ENCODE measurements around the gene SHLD2. TPM values are rescaled to one million over a fixed set of nuclear protein-coding genes. Genes with fewer than 3 reads are reported as not detected.
"Not testable (repeated sequence)": the region's sequence is repeated elsewhere in the genome, so short reads cannot be mapped to it uniquely, and the experiment has no call there.

SHLD2 gene
- total RNA-seq, 1 donor from 2014 or later: 26.4 TPM

DNA sequence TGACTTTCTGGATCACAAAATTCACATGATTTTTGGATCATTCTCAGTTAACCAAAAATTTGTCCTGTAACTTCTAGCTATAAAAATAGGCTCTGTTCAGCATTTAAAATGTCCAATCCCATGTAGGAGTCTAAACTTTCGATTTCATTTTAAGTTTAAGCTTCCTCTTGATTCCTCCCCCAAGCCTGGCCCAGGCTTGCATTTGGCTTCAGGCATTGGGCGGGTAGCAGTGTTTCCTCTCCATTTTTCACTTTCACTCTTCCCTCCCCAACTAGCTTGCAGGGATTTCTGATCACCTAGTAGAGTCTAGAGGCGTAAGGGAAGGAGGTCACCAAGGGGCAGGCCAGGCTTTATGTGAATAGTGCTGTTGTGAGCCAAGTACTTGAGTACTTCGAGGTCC, 109.8 kb downstream of the SHLD2 start:
- not testable (repeated sequence) for DNase-seq (ENCODE audit: low read depth); H3K36me3 ChIP-seq (ENCODE audit: control insufficient read depth, insufficient read depth, low read length); H3K4me3 ChIP-seq (ENCODE audit: low read depth, low read length); H3K27me3 ChIP-seq (ENCODE audit: control insufficient read depth, insufficient read depth, low read length)

DNA sequence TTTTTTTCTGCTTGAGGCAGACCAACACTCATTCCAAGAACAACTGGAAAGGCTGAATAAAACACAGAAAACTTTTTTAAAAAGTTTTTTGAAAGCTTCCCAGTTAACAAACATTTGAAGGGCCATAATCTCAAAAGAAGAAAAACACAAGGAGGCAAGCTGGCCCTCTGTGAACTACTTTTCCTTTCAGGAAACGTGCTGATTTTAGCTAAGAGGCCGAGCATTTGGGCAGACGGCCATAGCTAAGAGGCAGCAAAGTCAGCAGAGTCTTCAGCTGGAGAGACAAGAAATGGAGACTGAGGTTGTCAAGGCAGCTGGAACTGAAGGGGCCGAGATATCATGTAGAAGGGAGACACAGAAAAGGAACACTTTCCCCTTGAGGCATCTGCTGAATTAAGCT, 111.9 kb downstream of the SHLD2 start:
- not testable (repeated sequence) for H3K27me3 ChIP-seq (ENCODE audit: control insufficient read depth, insufficient read depth, low read length)

DNA sequence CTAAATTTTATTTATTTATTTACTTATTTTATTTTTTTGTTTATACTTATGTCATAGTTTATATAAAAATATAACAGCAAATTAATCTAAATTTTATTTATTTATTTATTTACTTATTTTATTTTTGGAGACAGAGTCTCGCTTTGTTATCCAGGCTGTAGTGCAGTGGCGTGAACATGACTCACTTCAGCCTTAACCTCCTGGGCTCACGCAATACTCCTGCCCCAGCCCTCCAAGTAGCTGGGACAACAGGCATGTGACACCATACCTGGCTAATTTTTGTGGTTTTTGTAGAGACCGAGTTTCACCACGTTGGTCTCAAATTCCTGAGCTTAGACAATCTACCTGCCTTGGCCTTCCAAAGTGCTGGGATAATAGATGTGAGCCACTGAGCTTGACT, 115.3 kb downstream of the SHLD2 start:
- not testable (repeated sequence) for H3K36me3 ChIP-seq (ENCODE audit: control insufficient read depth, insufficient read depth, low read length); H3K4me3 ChIP-seq (ENCODE audit: low read depth, low read length); DNase-seq (ENCODE audit: low read depth); H3K27me3 ChIP-seq (ENCODE audit: control insufficient read depth, insufficient read depth, low read length)

More for the DNA sequence above, 111.9 kb downstream of the SHLD2 start:
- DNase-seq (ENCODE audit: low read depth); H3K4me3 ChIP-seq (ENCODE audit: low read depth, low read length); H3K36me3 ChIP-seq (ENCODE audit: control insufficient read depth, insufficient read depth, low read length): not testable (repeated sequence)

DNA sequence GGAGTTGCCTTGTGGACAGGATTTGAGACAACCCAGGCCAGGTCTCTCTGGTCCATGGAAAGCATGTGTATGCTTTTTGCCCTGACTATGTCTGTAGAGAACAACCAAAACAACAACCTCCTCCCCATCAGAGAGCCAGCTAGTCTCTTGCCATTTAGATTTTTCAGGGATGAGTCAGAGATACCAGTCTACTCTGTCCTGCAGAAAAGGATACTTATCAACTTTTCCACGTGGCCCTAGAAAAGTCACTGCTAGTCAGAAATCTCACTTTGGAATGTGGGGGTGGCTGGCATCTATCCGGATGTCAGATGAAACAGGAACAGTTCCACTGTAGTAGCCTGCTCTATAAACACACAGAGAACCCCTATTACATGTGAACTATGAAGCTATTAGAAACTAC, 116.8 kb downstream of the SHLD2 start:
- not testable (repeated sequence) for DNase-seq (ENCODE audit: low read depth)

DNA sequence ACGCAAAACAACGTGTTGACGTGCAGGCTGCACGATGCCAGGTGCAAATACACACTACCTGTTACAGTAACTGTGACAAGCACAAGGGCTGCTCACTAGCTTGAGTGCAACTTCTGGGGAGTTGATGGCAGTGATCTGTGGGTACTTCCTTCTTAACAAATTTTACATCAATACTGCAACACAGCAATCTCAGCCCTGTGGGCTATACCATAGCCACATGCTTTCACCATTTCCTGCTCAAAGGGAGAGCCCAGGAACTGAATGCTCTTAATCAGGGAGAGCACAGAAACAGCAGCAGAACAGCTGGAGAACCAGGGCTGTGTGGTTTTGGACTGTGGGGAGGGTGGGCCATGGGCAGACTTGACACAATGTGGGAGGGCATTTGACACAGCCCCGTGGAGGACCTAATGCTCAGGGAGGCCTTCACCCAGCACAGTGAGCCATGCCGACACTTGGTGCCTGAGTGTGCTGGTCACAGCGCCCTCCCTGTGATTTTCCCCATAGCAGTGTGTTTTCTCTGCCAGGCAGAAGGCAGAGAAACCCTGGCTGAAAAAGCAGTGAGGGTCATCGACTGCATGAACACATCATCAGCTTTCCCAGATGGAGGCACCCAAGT, 118.3 kb downstream of the SHLD2 start:
- not testable (repeated sequence) for DNase-seq (ENCODE audit: low read depth); H3K27me3 ChIP-seq (ENCODE audit: control insufficient read depth, insufficient read depth, low read length); H3K36me3 ChIP-seq (ENCODE audit: control insufficient read depth, insufficient read depth, low read length); H3K4me3 ChIP-seq (ENCODE audit: low read depth, low read length)

More for the DNA sequence above, 116.8 kb downstream of the SHLD2 start:
- not testable (repeated sequence) for H3K4me3 ChIP-seq (ENCODE audit: low read depth, low read length); H3K36me3 ChIP-seq (ENCODE audit: control insufficient read depth, insufficient read depth, low read length); H3K27me3 ChIP-seq (ENCODE audit: control insufficient read depth, insufficient read depth, low read length)

DNA sequence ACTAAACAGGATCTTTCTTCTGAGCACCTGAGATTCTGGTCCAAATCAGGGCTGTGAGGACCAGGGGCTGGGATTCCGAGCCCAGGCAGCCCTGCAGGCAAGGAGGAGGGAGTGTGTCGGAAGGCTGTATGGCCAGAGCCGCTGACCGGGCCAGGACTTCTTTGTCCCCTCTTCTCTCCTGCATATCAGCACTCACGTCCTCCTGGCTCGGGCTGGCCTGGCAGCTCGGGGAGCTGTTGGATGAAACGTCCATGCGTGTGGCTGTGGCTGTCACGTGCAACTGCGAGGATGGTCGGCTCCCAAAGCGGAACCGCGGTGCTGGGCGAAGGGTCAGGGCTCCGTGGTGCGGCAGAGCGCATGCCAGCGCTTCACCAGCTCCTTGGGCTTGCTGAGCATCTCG, 118.8 kb downstream of the SHLD2 start:
- not testable (repeated sequence) for H3K4me3 ChIP-seq (ENCODE audit: low read depth, low read length); DNase-seq (ENCODE audit: low read depth); H3K27me3 ChIP-seq (ENCODE audit: control insufficient read depth, insufficient read depth, low read length); H3K36me3 ChIP-seq (ENCODE audit: control insufficient read depth, insufficient read depth, low read length)

DNA sequence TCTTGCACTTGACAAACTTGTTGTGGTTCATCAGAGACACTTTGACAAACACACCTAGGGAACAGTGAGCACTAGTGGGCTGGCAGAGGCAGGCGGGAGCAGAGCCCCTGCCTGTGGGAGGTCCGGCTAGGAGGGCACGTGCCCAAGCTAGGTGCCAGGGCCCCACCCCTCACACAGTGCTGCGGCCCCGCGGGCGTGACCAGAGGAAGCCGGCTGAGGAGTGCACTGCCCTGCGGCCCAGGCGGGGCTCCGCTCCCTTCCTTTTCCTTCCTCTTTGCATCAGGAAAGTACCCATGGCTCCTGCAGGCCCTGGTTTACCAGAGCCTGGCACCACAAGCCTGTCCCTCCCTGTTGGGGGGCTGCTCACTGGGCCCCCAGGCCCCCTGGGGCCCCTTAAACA, 121.1 kb downstream of the SHLD2 start:
- H3K4me3 ChIP-seq (ENCODE audit: low read depth, low read length); DNase-seq (ENCODE audit: low read depth); H3K36me3 ChIP-seq (ENCODE audit: control insufficient read depth, insufficient read depth, low read length); H3K27me3 ChIP-seq (ENCODE audit: control insufficient read depth, insufficient read depth, low read length): not testable (repeated sequence)

DNA sequence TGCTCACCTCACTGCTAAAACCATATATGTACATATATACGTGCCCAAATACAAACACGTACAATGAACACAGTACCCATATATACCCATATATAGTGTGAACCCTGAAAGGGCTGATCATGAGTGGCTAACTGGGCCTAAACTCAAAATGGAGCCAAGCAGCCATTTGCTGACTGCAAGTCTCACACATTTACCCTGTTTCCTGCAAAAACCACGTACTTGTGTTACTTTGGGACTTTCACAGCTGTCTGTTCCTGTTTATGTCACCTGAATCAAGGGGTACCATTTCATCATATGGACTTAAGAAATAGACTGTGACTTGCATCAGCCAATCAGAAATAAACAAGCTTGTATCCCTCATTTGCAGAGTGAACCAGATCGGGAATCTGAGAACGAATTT, 124.4 kb downstream of the SHLD2 start:
- H3K36me3 ChIP-seq (ENCODE audit: control insufficient read depth, insufficient read depth, low read length); H3K4me3 ChIP-seq (ENCODE audit: low read depth, low read length); H3K27me3 ChIP-seq (ENCODE audit: control insufficient read depth, insufficient read depth, low read length); DNase-seq (ENCODE audit: low read depth): not testable (repeated sequence)

DNA sequence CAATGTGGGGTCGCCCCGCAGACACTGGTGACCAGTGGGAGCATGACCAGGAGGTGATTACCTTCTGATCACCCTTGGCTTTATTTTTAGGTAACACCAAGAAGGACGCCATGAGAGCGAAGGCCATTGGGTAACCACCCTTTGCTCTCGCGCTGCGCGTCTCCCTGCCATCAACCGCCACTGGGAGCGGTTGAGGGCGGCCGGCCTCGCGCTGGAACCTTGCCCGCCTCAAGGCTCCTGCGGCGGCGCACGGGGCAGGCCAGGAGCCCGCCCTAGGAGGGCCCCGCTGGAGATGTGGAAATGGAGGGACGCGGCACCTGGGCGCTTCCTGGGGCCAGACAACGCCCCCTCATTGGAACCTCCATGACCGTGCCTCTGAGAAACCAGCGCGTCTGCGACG, 127.8 kb downstream of the SHLD2 start:
- DNase-seq (ENCODE audit: low read depth); H3K4me3 ChIP-seq (ENCODE audit: low read depth, low read length); H3K27me3 ChIP-seq (ENCODE audit: control insufficient read depth, insufficient read depth, low read length); H3K36me3 ChIP-seq (ENCODE audit: control insufficient read depth, insufficient read depth, low read length): not testable (repeated sequence)

DNA sequence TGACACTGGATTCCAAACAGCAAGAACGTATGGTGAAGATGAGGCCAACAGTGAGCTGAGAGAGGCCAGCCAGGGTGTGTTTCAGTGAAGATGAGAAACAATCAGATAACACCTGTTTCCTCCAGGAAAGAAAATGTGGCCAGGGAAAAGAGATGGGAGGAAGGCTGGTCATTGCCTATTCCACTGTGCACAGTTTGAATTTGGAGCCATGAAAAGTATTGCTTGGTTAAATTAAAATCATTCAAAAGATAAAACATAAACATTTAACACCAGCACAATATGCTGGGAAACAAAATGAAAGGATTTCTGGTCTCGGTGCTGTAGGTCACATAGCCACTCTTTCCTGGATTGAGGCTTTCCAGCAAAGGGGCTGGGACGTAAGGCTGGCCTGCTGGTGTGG, 130.1 kb downstream of the SHLD2 start, which contains the start of gene NUTM2A:
NUTM2A (plus strand) TSS at position 301 of the 400 bp plus-strand sequence. CDS start 383 bp downstream, outside the sequence.
- DNase-seq (ENCODE audit: low read depth); H3K36me3 ChIP-seq (ENCODE audit: control insufficient read depth, insufficient read depth, low read length); H3K4me3 ChIP-seq (ENCODE audit: low read depth, low read length): not testable (repeated sequence)

DNA sequence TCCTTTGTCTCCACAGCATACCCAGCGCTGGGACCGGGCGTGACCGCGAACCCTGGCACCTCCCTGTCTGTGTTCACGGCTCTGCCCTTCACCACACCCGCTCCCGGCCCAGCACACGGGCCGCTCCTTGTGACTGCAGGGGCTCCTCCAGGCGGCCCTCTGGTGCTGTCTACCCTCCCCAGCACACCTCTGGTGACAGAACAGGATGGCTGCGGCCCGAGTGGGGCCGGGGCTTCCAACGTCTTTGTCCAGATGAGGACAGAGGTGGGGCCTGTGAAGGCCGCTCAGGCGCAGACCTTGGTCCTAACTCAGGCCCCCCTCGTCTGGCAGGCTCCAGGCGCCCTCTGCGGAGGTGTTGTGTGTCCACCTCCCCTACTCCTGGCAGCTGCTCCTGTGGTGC, 133.2 kb downstream of the SHLD2 start:
- not testable (repeated sequence) for H3K4me3 ChIP-seq (ENCODE audit: low read depth, low read length); DNase-seq (ENCODE audit: low read depth); H3K27me3 ChIP-seq (ENCODE audit: control insufficient read depth, insufficient read depth, low read length); H3K36me3 ChIP-seq (ENCODE audit: control insufficient read depth, insufficient read depth, low read length)

More for the DNA sequence above, 130.1 kb downstream of the SHLD2 start, which contains the start of gene NUTM2A:
- H3K27me3 ChIP-seq (ENCODE audit: control insufficient read depth, insufficient read depth, low read length): not testable (repeated sequence)

DNA sequence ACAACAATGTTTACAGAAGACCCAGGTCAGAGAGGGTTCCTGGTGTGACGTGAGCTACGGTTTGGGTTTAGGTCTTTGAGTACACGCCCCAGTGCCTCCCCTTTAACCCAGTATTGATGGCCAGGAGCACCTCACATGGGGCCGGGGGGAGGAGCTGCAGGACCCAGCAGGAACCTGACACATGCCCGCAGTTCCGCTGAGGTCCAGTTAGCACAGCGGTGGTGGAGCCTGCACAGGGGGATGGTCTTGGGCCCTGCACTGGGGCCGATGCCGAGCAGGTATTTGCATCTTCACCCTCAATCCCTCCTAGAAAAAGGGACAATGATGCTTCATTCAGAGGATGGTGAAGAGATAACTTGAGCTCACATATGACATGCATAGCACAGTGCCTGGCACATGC, 134.2 kb downstream of the SHLD2 start:
- not testable (repeated sequence) for H3K36me3 ChIP-seq (ENCODE audit: control insufficient read depth, insufficient read depth, low read length); H3K27me3 ChIP-seq (ENCODE audit: control insufficient read depth, insufficient read depth, low read length); DNase-seq (ENCODE audit: low read depth); H3K4me3 ChIP-seq (ENCODE audit: low read depth, low read length)

DNA sequence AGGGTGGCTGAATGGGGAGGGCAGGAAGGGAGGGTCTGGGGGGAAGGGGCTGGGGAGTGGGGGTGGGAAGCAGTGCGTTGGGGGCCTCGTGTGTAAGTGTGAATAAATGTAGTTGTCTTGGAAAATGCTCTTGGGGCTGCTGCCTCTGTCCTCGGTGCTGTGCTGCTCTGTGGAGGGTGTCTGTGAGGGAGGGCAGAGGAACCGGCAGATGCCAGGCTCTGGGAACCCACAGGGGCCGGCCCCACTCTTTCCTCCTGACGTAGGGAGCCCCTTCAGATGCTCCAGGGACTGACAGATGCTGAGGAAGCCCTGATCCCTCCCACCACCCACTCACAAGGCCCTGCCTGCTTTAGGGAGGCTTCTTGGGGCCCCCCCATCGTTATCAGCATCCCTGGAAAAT, 139.8 kb downstream of the SHLD2 start:
- DNase-seq (ENCODE audit: low read depth); H3K4me3 ChIP-seq (ENCODE audit: low read depth, low read length): not testable (repeated sequence)

DNA sequence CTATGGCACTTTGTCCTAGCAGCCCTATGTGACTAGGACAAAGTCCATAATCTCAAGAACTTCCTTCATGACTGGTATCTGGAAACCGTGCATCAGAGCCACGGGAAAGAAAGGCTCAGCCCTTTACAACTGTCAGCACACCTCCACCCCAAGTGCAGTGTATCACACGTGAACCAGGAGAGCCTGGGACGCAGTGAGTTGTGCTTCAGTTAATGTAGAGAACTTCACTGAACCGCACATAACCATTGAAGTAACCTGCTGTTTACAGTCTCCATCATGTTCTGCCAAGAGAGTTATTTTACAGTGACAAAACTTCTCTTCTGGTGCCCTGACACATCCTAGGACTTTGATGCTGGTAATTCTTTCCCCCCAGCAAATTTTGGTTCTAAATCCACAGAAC, 142.2 kb downstream of the SHLD2 start:
- not testable (repeated sequence) for H3K27me3 ChIP-seq (ENCODE audit: control insufficient read depth, insufficient read depth, low read length); H3K36me3 ChIP-seq (ENCODE audit: control insufficient read depth, insufficient read depth, low read length); H3K4me3 ChIP-seq (ENCODE audit: low read depth, low read length); DNase-seq (ENCODE audit: low read depth)

More for the DNA sequence above, 139.8 kb downstream of the SHLD2 start:
- H3K27me3 ChIP-seq (ENCODE audit: control insufficient read depth, insufficient read depth, low read length); H3K36me3 ChIP-seq (ENCODE audit: control insufficient read depth, insufficient read depth, low read length): not testable (repeated sequence)

DNA sequence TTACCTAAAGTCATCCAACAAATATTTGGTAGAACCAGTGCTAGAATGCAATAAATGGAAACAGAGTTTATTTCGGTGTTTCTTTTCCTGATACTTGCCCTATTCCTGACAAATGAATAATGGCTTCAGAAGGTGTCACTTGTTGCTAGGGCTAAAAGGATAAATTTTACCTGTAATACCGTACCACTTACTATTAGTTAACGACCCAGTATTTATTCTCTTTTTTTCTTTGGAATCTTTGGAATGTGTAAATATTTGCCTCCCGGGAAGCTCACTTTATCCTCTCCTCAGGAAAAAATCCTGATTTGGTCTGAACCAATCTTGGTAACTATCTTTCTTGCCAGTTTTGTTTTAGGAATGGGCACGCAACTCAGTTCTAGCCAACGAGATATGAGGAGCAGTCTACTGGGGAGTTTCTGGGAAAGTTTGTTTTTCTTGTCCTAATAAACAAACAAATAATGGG, 144.4 kb downstream of the SHLD2 start:
- DNase-seq (ENCODE audit: low read depth); H3K4me3 ChIP-seq (ENCODE audit: low read depth, low read length); H3K27me3 ChIP-seq (ENCODE audit: control insufficient read depth, insufficient read depth, low read length); H3K36me3 ChIP-seq (ENCODE audit: control insufficient read depth, insufficient read depth, low read length): not testable (repeated sequence)
